NB4 (cell line): ENCODE data around the gene OCIAD1.
A peak's percentile ranks its signal among the peaks of the same experiment; 100 is the strongest.

Experiments used
- DNase-seq: peaks from one replicate; pipeline ENCODE4 v3.0.0; 2010; ENCODE audit warnings: low read depth
- H3K4me3 ChIP-seq: one replicate; pipeline ENCODE4 v1.5.1; 2011; ENCODE audit warnings: mild to moderate bottlenecking, low read depth, low read length, moderate library complexity
- CTCF ChIP-seq: IDR thresholded peaks from one replicate; pipeline ENCODE4 v1.5.1; 2012; ENCODE audit warnings: low read depth, low read length
- MAX ChIP-seq: IDR thresholded peaks from 2 replicates; pipeline ENCODE4 v1.6.1; 2011; ENCODE audit warnings: low read depth, low read length
- MYC ChIP-seq: IDR thresholded peaks from 2 replicates; pipeline ENCODE4 v1.6.1; 2011; ENCODE audit warnings: low read depth, low read length
- POLR2A ChIP-seq: IDR thresholded peaks from 2 replicates; pipeline ENCODE4 v1.6.1; 2011; ENCODE audit warnings: mild to moderate bottlenecking; ENCODE audit not compliant: insufficient read length; ENCODE audit errors: extremely low read depth

Gene OCIAD1

GRCh38 chr4:48904101-48904500, 73.2 kb downstream of the OCIAD1 start:
- no peak for DNase-seq
- H3K4me3 ChIP-seq: no peak overlapping the region
- TF ChIP-seq MYC (no peak), CTCF (no peak), POLR2A (no peak), MAX (no peak)

- DNase-seq: no peak
- no peak for TF ChIP-seq MYC
- no peak for TF ChIP-seq MAX
- no peak for TF ChIP-seq POLR2A
- no peak for TF ChIP-seq CTCF
- no peak overlapping the region for H3K4me3 ChIP-seq
Observed at GRCh38 chr4:48904541-48905142, 73.8 kb downstream of the OCIAD1 start.

- peak; percentile 8 for DNase-seq
- TF ChIP-seq MAX (no peak), CTCF (peak; percentile 16), POLR2A (no peak), MYC (no peak)
- peak overlapping the region; percentile 54 for H3K4me3 ChIP-seq
Observed at GRCh38 chr4:48905363-48906015, 74.6 kb downstream of the OCIAD1 start.

- peak; percentile 73 for DNase-seq
- peak within 1 kb of the TSS; percentile 54 for H3K4me3 ChIP-seq
- TF ChIP-seq POLR2A (no peak), MYC (no peak), MAX (no peak), CTCF (no peak)
Observed at GRCh38 chr4:48906206-48907173, 75.6 kb downstream of the OCIAD1 start, which contains the start of gene OCIAD2. TSS of gene OCIAD2 (minus strand) at chr4:48906774. CDS start at chr4:48904549, 2,225 bp downstream.

GRCh38 chr4:48907706-48908477, 77.0 kb downstream of the OCIAD1 start:
- DNase-seq: no peak
- no peak overlapping the region for H3K4me3 ChIP-seq
- TF ChIP-seq CTCF (no peak), MAX (no peak), MYC (no peak), POLR2A (no peak)
